Measurements from ENCODE around the gene FUOM.

Gene FUOM

DNA sequence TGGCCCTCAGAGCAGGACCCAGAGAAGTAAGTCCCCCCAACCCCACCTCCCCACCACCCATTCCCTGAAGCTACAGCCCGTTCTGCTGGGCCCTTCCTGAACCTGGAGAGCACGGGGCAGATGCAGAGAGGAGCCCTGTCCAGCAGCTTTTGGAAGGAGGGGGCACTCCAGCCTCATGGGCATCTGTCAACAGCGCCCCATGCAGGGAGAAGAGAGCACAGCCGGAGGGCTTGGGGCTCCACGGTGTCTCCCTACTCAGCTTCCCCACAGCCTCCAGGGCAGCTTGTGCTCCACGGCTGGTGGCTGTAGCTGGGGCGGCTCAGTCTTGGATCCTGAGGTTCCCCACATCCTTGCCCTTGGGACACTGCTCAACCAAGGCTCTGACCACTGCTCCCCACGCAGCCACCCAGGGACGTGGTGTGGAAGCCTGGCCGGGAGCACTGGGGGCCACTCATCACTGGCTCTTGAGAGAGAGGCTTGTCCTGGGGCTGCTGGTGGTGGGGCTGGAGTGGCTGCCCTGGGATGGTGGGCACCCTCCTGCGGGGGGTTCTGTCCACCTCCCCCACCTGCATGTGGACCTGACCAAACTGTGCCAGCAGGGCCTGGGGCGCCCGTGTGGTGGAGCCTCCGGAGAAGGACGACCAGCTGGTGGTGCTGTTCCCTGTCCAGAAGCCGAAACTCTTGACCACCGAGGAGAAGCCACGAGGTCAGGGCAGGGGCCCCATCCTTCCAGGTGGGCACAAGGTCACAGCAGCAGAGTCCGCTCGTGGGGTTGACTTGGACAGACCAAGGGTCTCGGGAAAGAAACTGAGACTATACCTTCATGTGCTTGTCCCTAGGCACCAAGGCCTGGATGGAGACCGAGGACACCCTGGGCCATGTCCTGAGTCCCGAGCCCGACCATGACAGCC, 6.2 kb downstream of the FUOM start:
- no peak overlapping the region for H4K91ac ChIP-seq (ENCODE audit: low read depth, low read length, poor library complexity)
- WGBS, 2 donors (ENCODE audit: extremely low coverage in 2 of 2, insufficient read length in 2 of 2, insufficient replicate concordance in 1 of 2): no CpG with 5 or more reads among the region's 24 CpGs
- DNase-seq (ENCODE audit: low spot score): no peak

DNA sequence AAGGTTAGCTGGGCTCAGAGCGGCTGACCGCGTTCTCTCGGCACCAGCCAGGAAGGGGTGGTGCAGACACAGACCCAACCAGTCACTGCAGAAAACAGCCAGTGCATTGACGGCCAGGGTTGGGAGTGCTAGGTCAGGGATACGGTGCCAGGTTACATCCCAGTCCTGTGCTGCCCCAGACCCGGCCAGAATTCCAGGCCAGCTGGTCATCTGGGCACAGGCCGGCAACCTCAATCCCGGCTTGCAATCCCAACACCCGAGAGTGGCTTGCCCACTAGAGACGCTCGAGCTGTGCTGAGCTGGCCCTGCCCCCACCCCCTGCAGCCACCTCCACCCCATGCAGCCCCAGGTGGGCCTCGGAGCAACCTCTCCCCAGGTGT, 6.9 kb downstream of the FUOM start:
- Histone ChIP-seq H2BK5ac (ENCODE audit: low read length) (no peak overlapping the region), H3K27me3 (ENCODE audit: control insufficient read depth in 3 of 3, insufficient read depth in 3 of 3, low read depth in 1 of 3, low read length in 3 of 3) (no peaks in the 10 kb centered on the region), H3K27ac (replicated peaks; ENCODE audit: low read length) (no peak overlapping the region), H3K23ac (ENCODE audit: low read depth, low read length, poor library complexity) (peak overlapping the region; percentile 80), H3K4me3 (ENCODE audit: low read length in 2 of 2) (no peak overlapping the region), H3K36me3 (replicated peaks in 1 of 2; ENCODE audit: control insufficient read depth in 2 of 2, insufficient read depth in 2 of 2, low read length in 2 of 2) (peaks cover 0 to 3% of the 10 kb centered on the region in 2 donors), H3K9ac (ENCODE audit: low read depth, low read length, poor library complexity) (peak overlapping the region; percentile 70), H2BK120ac (ENCODE audit: low read depth, low read length) (no peak overlapping the region), H3K79me1 (ENCODE audit: low read depth, low read length) (peaks cover 10% of the 10 kb centered on the region), H3K4ac (ENCODE audit: low read length) (no peak overlapping the region), H2AK5ac (ENCODE audit: low read depth, low read length) (no peak overlapping the region), H3K4me2 (ENCODE audit: insufficient read depth, low read length, poor library complexity, severe bottlenecking) (no peak overlapping the region), H3K18ac (ENCODE audit: low read length) (peak overlapping the region; percentile 71), H2BK15ac (ENCODE audit: low read length) (no peak overlapping the region), H4K8ac (ENCODE audit: low read depth, low read length) (peak overlapping the region; percentile 48), H3K4me1 (ENCODE audit: control insufficient read depth in 2 of 2, insufficient read depth in 1 of 2, low read depth in 1 of 2, low read length in 2 of 2) (peaks cover 0 to 7% of the 10 kb centered on the region in 2 donors), H2BK12ac (ENCODE audit: low read length) (no peak overlapping the region), H3K9me3 (replicated peaks in 1 of 2; ENCODE audit: control insufficient read depth in 2 of 2, insufficient read depth in 1 of 2, low read depth in 1 of 2, low read length in 2 of 2) (peaks cover 0 to 5% of the 10 kb centered on the region in 2 donors), H3K14ac (ENCODE audit: low read length) (no peak overlapping the region), H4K91ac (ENCODE audit: low read depth, low read length, poor library complexity) (no peak overlapping the region), H2AFZ (ENCODE audit: low read length) (no peak overlapping the region)
- DNase-seq (ENCODE audit: low spot score): no peak
- no CpG with 5 or more reads among the region's 13 CpGs for WGBS, 2 donors (ENCODE audit: extremely low coverage in 2 of 2, insufficient read length in 2 of 2, insufficient replicate concordance in 1 of 2)

More for the DNA sequence above, 6.2 kb downstream of the FUOM start:
- Histone ChIP-seq H3K14ac (ENCODE audit: low read length) (peak overlapping the region; percentile 89), H3K36me3 (replicated peaks in 1 of 2; ENCODE audit: control insufficient read depth in 2 of 2, insufficient read depth in 2 of 2, low read length in 2 of 2) (peaks cover 0 to 4% of the 10 kb centered on the region in 2 donors), H3K27me3 (ENCODE audit: control insufficient read depth in 3 of 3, insufficient read depth in 3 of 3, low read depth in 1 of 3, low read length in 3 of 3) (peaks cover 0 to under 1% (median 0%) of the 10 kb centered on the region in 3 experiments), H3K79me1 (ENCODE audit: low read depth, low read length) (peaks cover 9% of the 10 kb centered on the region), H2BK12ac (ENCODE audit: low read length) (no peak overlapping the region), H4K8ac (ENCODE audit: low read depth, low read length) (peak overlapping the region; percentile 4), H2BK15ac (ENCODE audit: low read length) (no peak overlapping the region), H2BK5ac (ENCODE audit: low read length) (no peak overlapping the region), H2AK5ac (ENCODE audit: low read depth, low read length) (no peak overlapping the region), H3K4me2 (ENCODE audit: insufficient read depth, low read length, poor library complexity, severe bottlenecking) (no peak overlapping the region), H3K27ac (replicated peaks; ENCODE audit: low read length) (no peak overlapping the region), H3K18ac (ENCODE audit: low read length) (peak overlapping the region; percentile 4), H3K9me3 (replicated peaks in 1 of 2; ENCODE audit: control insufficient read depth in 2 of 2, insufficient read depth in 1 of 2, low read depth in 1 of 2, low read length in 2 of 2) (peaks cover 0 to 5% of the 10 kb centered on the region in 2 donors), H2BK120ac (ENCODE audit: low read depth, low read length) (no peak overlapping the region), H3K23ac (ENCODE audit: low read depth, low read length, poor library complexity) (peak overlapping the region; percentile 80), H3K4me3 (ENCODE audit: low read length in 2 of 2) (no peak overlapping the region), H3K4ac (ENCODE audit: low read length) (no peak overlapping the region), H3K9ac (ENCODE audit: low read depth, low read length, poor library complexity) (no peak overlapping the region), H3K4me1 (ENCODE audit: control insufficient read depth in 2 of 2, insufficient read depth in 1 of 2, low read depth in 1 of 2, low read length in 2 of 2) (peaks cover 0 to 11% of the 10 kb centered on the region in 2 donors), H2AFZ (ENCODE audit: low read length) (no peak overlapping the region)

DNA sequence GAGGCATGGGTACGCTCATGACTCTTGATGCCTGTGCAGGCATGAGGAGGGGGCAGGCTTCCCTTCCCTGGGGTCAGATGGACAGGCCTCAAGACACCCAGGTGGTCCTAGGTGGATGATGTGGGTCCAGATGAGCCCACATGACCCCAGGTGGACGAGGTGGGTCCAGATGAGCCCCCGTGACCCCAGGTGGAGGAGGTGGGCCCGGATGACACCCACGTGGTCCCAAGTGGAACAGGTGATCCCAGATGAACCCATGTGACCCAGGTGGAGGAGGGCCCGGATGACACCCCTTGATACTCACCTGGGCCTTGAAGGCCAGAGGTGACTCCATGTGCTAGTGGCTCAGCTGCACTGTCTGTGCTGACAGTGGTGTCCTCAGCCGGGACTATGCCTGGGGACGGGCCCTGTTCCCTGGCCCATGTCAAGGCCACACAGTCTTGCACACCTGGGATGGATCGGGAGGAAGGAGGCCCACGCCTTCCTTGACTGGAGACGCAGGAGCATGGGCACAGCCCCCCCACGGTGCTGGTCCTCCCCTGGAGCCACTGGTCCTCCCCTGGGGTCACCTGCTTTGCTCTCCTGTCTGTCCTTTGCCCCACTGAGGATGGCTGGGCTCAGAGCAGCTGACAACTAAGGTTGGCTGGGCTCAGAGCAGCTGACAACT, 7.4 kb downstream of the FUOM start:
- Histone ChIP-seq H3K4ac (ENCODE audit: low read length) (no peak overlapping the region), H2BK120ac (ENCODE audit: low read depth, low read length) (no peak overlapping the region), H3K36me3 (replicated peaks in 1 of 2; ENCODE audit: control insufficient read depth in 2 of 2, insufficient read depth in 2 of 2, low read length in 2 of 2) (no peaks in the 10 kb centered on the region), H2AFZ (ENCODE audit: low read length) (no peak overlapping the region), H3K4me1 (ENCODE audit: control insufficient read depth in 2 of 2, insufficient read depth in 1 of 2, low read depth in 1 of 2, low read length in 2 of 2) (peaks cover 0 to 7% of the 10 kb centered on the region in 2 donors), H3K27me3 (ENCODE audit: control insufficient read depth in 3 of 3, insufficient read depth in 3 of 3, low read depth in 1 of 3, low read length in 3 of 3) (no peaks in the 10 kb centered on the region), H3K18ac (ENCODE audit: low read length) (peak overlapping the region; percentile 64), H3K23ac (ENCODE audit: low read depth, low read length, poor library complexity) (peak overlapping the region; percentile 34), H3K27ac (replicated peaks; ENCODE audit: low read length) (no peak overlapping the region), H3K9me3 (replicated peaks in 1 of 2; ENCODE audit: control insufficient read depth in 2 of 2, insufficient read depth in 1 of 2, low read depth in 1 of 2, low read length in 2 of 2) (peaks cover 4 to 5% of the 10 kb centered on the region in 2 donors), H2BK12ac (ENCODE audit: low read length) (peak overlapping the region; percentile 73), H3K9ac (ENCODE audit: low read depth, low read length, poor library complexity) (peak overlapping the region; percentile 70), H2BK5ac (ENCODE audit: low read length) (peak overlapping the region; percentile 35), H3K79me1 (ENCODE audit: low read depth, low read length) (peaks cover 10% of the 10 kb centered on the region), H4K91ac (ENCODE audit: low read depth, low read length, poor library complexity) (no peak overlapping the region), H4K8ac (ENCODE audit: low read depth, low read length) (peak overlapping the region; percentile 48), H3K4me2 (ENCODE audit: insufficient read depth, low read length, poor library complexity, severe bottlenecking) (peak overlapping the region; percentile 18), H2BK15ac (ENCODE audit: low read length) (no peak overlapping the region), H3K4me3 (ENCODE audit: low read length in 2 of 2) (no peak overlapping the region), H2AK5ac (ENCODE audit: low read depth, low read length) (peak overlapping the region; percentile 84), H3K14ac (ENCODE audit: low read length) (peak overlapping the region; percentile 38)
- DNase-seq (ENCODE audit: low spot score): no peak
- no CpG with 5 or more reads among the region's 12 CpGs for WGBS, 2 donors (ENCODE audit: extremely low coverage in 2 of 2, insufficient read length in 2 of 2, insufficient replicate concordance in 1 of 2)

DNA sequence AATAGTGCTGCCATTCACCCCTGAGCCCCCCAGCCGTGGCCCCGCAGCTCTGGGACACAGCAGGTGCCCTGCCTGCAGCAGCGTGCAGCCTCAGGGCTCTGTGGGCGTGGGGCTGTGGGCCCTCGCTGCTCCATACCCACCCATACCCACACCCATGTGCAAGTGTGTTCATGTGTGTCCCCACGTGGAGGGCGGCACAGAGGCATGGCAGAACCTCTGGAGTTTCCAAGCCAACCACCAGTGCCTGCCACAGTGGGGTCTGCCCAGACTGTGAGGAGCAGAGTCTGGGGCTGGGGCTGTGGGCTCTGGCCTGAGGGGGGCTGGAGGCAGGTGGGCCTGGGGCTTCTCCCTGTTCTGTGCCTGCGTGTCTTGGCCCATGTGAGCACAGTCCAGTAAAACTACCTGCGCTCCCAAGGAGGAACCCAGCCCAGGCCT, 8.2 kb downstream of the FUOM start:
- WGBS, 2 donors (ENCODE audit: extremely low coverage in 2 of 2, insufficient read length in 2 of 2, insufficient replicate concordance in 1 of 2): no CpG with 5 or more reads among the region's 9 CpGs

More for the DNA sequence above, 8.2 kb downstream of the FUOM start:
- Histone ChIP-seq H2BK15ac (ENCODE audit: low read length) (peak overlapping the region; percentile 37), H3K18ac (ENCODE audit: low read length) (peak overlapping the region; percentile 74), H2AFZ (ENCODE audit: low read length) (no peak overlapping the region), H4K91ac (ENCODE audit: low read depth, low read length, poor library complexity) (peak overlapping the region; percentile 53), H3K27me3 (ENCODE audit: control insufficient read depth in 3 of 3, insufficient read depth in 3 of 3, low read depth in 1 of 3, low read length in 3 of 3) (no peaks in the 10 kb centered on the region), H2BK5ac (ENCODE audit: low read length) (peak overlapping the region; percentile 35), H3K4me3 (ENCODE audit: low read length in 2 of 2) (peak overlapping the region in 1 of 2 donors; percentile 66), H3K14ac (ENCODE audit: low read length) (peak overlapping the region; percentile 99), H3K9ac (ENCODE audit: low read depth, low read length, poor library complexity) (peak overlapping the region; percentile 70), H3K23ac (ENCODE audit: low read depth, low read length, poor library complexity) (peak overlapping the region; percentile 90), H3K79me1 (ENCODE audit: low read depth, low read length) (peaks cover 10% of the 10 kb centered on the region), H2BK120ac (ENCODE audit: low read depth, low read length) (no peak overlapping the region), H3K4ac (ENCODE audit: low read length) (peak overlapping the region; percentile 37), H4K8ac (ENCODE audit: low read depth, low read length) (peak overlapping the region; percentile 82), H2BK12ac (ENCODE audit: low read length) (peak overlapping the region; percentile 7), H3K27ac (replicated peaks; ENCODE audit: low read length) (no peak overlapping the region), H3K36me3 (replicated peaks in 1 of 2; ENCODE audit: control insufficient read depth in 2 of 2, insufficient read depth in 2 of 2, low read length in 2 of 2) (no peaks in the 10 kb centered on the region), H3K4me1 (ENCODE audit: control insufficient read depth in 2 of 2, insufficient read depth in 1 of 2, low read depth in 1 of 2, low read length in 2 of 2) (peaks cover 0 to 7% of the 10 kb centered on the region in 2 donors), H2AK5ac (ENCODE audit: low read depth, low read length) (peak overlapping the region; percentile 84), H3K4me2 (ENCODE audit: insufficient read depth, low read length, poor library complexity, severe bottlenecking) (no peak overlapping the region), H3K9me3 (replicated peaks in 1 of 2; ENCODE audit: control insufficient read depth in 2 of 2, insufficient read depth in 1 of 2, low read depth in 1 of 2, low read length in 2 of 2) (peaks cover 5 to 10% of the 10 kb centered on the region in 2 donors)
- DNase-seq (ENCODE audit: low spot score): no peak

All from neuronal stem cell (in vitro differentiated cells).